Common myeloid progenitor, CD34-positive (primary cell): Measurements from ENCODE around the gene LITAF.
"Not testable (repeated sequence)": the region's sequence is repeated elsewhere in the genome, so short reads cannot be mapped to it uniquely, and the experiment has no call there.

Experiments used
- CTCF ChIA-PET: fragments of 350-600 bp; sonication (Branson Sonifier 250); formaldehyde crosslinking; loops from one replicate; lab custom pipeline; 2021; ENCODE audit warnings: antibody characterized with exemption; lab: Charles Lee
- POLR2A ChIA-PET: fragments of 350-600 bp; sonication (Branson Sonifier 250); formaldehyde crosslinking; loops from one replicate; lab custom pipeline; 2021; ENCODE audit warnings: antibody characterized with exemption; lab: Charles Lee
- DNase-seq, 3 donors: peaks; one replicate each; pipeline versions ENCODE4 v3.0.0 to v3.0.0-alpha.2; 2013
- H3K27ac ChIP-seq, 2 experiments: 1 replicate in 1 of 2; 2 replicates in 1 of 2; pipeline ENCODE4 v1.7.0; 2013; ENCODE audit warnings: inconsistent platforms in 2 of 2, low read length in 2 of 2, mild to moderate bottlenecking in 2 of 2, low read depth in 1 of 2, moderate library complexity in 1 of 2; ENCODE audit not compliant: severe bottlenecking in 2 of 2, insufficient read depth in 1 of 2, poor library complexity in 1 of 2
- H3K27me3 ChIP-seq, 5 experiments: replicated peaks in 2 of 5; 1 replicate in 3 of 5; 2 replicates in 2 of 5; pipeline versions ENCODE4 v1.6.1 to v1.7.0; 2013; ENCODE audit warnings: low read length in 4 of 5, mild to moderate bottlenecking in 2 of 5, moderate library complexity in 2 of 5, inconsistent platforms in 1 of 5; ENCODE audit not compliant: insufficient read depth in 5 of 5, control insufficient read depth in 4 of 5
- H3K36me3 ChIP-seq, 4 experiments: 1 replicate in 2 of 4; 2 replicates in 2 of 4; pipeline versions ENCODE4 v1.6.1 to v1.7.0; 2013; ENCODE audit warnings: low read length in 3 of 4, control low read depth in 1 of 4, mild to moderate bottlenecking in 1 of 4; ENCODE audit not compliant: control insufficient read depth in 4 of 4, insufficient read depth in 4 of 4
- H3K4me1 ChIP-seq, 4 experiments: 1 replicate in 3 of 4; 2 replicates in 1 of 4; pipeline versions ENCODE4 v1.6.1 to v1.7.1; 2013; ENCODE audit warnings: low read length in 3 of 4, mild to moderate bottlenecking in 3 of 4, control low read depth in 1 of 4, inconsistent platforms in 1 of 4, moderate library complexity in 1 of 4; ENCODE audit not compliant: control insufficient read depth in 4 of 4, insufficient read depth in 4 of 4; ENCODE audit errors: control extremely low read depth in 1 of 4
- H3K4me3 ChIP-seq, 7 experiments: 1 replicate in 4 of 7; 2 replicates in 3 of 7; pipeline versions ENCODE4 v1.5.1 to v1.7.0; 2013; ENCODE audit warnings: mild to moderate bottlenecking in 7 of 7, low read length in 6 of 7, moderate library complexity in 6 of 7, inconsistent platforms in 2 of 7, low read depth in 2 of 7, control low read depth in 1 of 7; ENCODE audit not compliant: insufficient read depth in 4 of 7, control insufficient read depth in 1 of 7; ENCODE audit errors: extremely low read depth in 1 of 7
- H3K9me3 ChIP-seq, 5 experiments: 1 replicate in 4 of 5; 2 replicates in 1 of 5; pipeline versions ENCODE4 v1.6.1 to v1.7.1; 2013; ENCODE audit warnings: low read length in 4 of 5, mild to moderate bottlenecking in 2 of 5, inconsistent platforms in 1 of 5, low read depth in 1 of 5, moderate library complexity in 1 of 5; ENCODE audit not compliant: control insufficient read depth in 4 of 5, insufficient read depth in 2 of 5; ENCODE audit errors: control extremely low read depth in 1 of 5
- WGBS: methylation state at CpG from one replicate; pipeline ENCODE4 v1.1.5; 2013; ENCODE audit not compliant: insufficient coverage; 5-methylcytosine and 5-hydroxymethylcytosine counted together

LITAF gene

GRCh38 chr16:11601425-11601824 lies 14.7 kb upstream of the LITAF start:
- H3K4me3 ChIP-seq = no peak overlapping the region
- H3K27me3 ChIP-seq = no peaks in the 10 kb centered on the region
- ChIA-PET POLR2A (interaction anchor here (1.0 kb wide), 1 partner anchor 17 kb away, joined by 3 read pairs; no protein-coding TSS in a partner anchor), CTCF (no interaction called here)
- H3K36me3 ChIP-seq = no peaks in the 10 kb centered on the region
- H3K27ac ChIP-seq = no peak overlapping the region
- peaks cover 11 to 61% (median 37%) of the 10 kb centered on the region in 4 experiments for H3K4me1 ChIP-seq
- no peaks in the 10 kb centered on the region for H3K9me3 ChIP-seq
- WGBS = 91% methylated on average over 8 of the region's 8 CpGs
- DNase-seq = no peak

- H3K4me3 ChIP-seq = no peak overlapping the region
- 100% methylated on average over 2 of the region's 4 CpGs for WGBS
- H3K27ac ChIP-seq = no peak overlapping the region
- POLR2A ChIA-PET = no interaction called here
- no peaks in the 10 kb centered on the region for H3K27me3 ChIP-seq
- H3K9me3 ChIP-seq = no peaks in the 10 kb centered on the region
- DNase-seq = no peak
- no peaks in the 10 kb centered on the region for H3K36me3 ChIP-seq
- CTCF ChIA-PET = interaction anchor here (0.9 to 1.5 kb wide), 4 partner anchors 22 to 65 kb away, joined by 3 to 5 read pairs (median 3); no protein-coding TSS in a partner anchor
- peaks cover 11 to 60% (median 36%) of the 10 kb centered on the region in 4 experiments for H3K4me1 ChIP-seq
Measured at GRCh38 chr16:11599579-11599978, 12.9 kb upstream of the LITAF start.

GRCh38 chr16:11597235-11598095 lies 10.7 kb upstream of the LITAF start:
- H3K36me3 ChIP-seq = no peaks in the 10 kb centered on the region
- WGBS = 88% methylated on average over 5 of the region's 14 CpGs
- no peak overlapping the region for H3K4me3 ChIP-seq
- DNase-seq = peak in 2 of 3 donors; percentile 82 to 86
- H3K27ac ChIP-seq = peak overlapping the region in 1 of 2 experiments; percentile 23
- no peaks in the 10 kb centered on the region for H3K27me3 ChIP-seq
- POLR2A ChIA-PET = interaction anchor here (0.6 to 1.2 kb wide), 4 partner anchors 10 to 43 kb away, joined by 3 to 5 read pairs (median 3); partner anchors contain the start of gene LITAF
- peaks cover 8 to 48% (median 35%) of the 10 kb centered on the region in 4 experiments for H3K4me1 ChIP-seq
- CTCF ChIA-PET = interaction anchor here (0.7 to 2.5 kb wide), 8 partner anchors 11 to 66 kb away, joined by 3 to 8 read pairs (median 6); partner anchors contain the start of gene LITAF
- no peaks in the 10 kb centered on the region for H3K9me3 ChIP-seq

- H3K4me1 ChIP-seq = peaks cover 8 to 46% (median 35%) of the 10 kb centered on the region in 4 experiments
- no peaks in the 10 kb centered on the region for H3K9me3 ChIP-seq
- WGBS = 95% methylated on average over 3 of the region's 4 CpGs
- no peak overlapping the region for H3K27ac ChIP-seq
- DNase-seq = no peak
- H3K27me3 ChIP-seq = no peaks in the 10 kb centered on the region
- no peak overlapping the region for H3K4me3 ChIP-seq
- no peaks in the 10 kb centered on the region for H3K36me3 ChIP-seq
- ChIA-PET POLR2A (interaction anchor here (1.0 kb wide), 1 partner anchor 33 kb away, joined by 3 read pairs; no protein-coding TSS in a partner anchor), CTCF (interaction anchor here (0.7 to 2.5 kb wide), 8 partner anchors 10 to 66 kb away, joined by 3 to 8 read pairs (median 6); partner anchors contain the start of gene LITAF)
Measured at GRCh38 chr16:11596572-11597226, 10.0 kb upstream of the LITAF start.

DNA sequence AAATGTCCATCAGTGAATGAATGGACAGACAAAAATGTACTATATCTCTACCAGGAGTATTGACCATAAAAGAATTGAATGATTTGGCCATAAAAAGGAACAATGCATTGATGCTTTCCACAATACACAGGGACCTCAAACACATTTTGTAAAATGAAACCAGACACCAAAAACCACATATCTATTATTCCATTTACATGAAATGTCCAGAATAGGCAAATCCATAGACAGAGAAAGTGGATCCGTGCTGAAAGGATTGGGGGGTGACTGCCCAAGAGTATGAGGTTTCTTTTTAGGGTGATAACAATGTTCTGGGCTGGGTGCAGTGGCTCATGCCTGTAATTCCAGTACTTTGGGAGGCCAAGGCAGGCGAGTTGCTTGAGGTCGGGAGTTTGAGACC lies 6.9 kb upstream of the LITAF start:
- peaks cover 11 to 33% (median 23%) of the 10 kb centered on the region in 4 experiments for H3K4me1 ChIP-seq
- no peaks in the 10 kb centered on the region for H3K36me3 ChIP-seq
- 83% methylated on average over 1 of the region's 3 CpGs for WGBS
- H3K9me3 ChIP-seq = no peaks in the 10 kb centered on the region
- H3K27ac ChIP-seq = no peak overlapping the region
- no peak for DNase-seq
- H3K27me3 ChIP-seq = no peaks in the 10 kb centered on the region
- no peak overlapping the region for H3K4me3 ChIP-seq
- CTCF ChIA-PET = interaction anchor here (1.2 kb wide), 1 partner anchor 47 kb away, joined by 3 read pairs; no protein-coding TSS in a partner anchor
- POLR2A ChIA-PET = no interaction called here

DNA sequence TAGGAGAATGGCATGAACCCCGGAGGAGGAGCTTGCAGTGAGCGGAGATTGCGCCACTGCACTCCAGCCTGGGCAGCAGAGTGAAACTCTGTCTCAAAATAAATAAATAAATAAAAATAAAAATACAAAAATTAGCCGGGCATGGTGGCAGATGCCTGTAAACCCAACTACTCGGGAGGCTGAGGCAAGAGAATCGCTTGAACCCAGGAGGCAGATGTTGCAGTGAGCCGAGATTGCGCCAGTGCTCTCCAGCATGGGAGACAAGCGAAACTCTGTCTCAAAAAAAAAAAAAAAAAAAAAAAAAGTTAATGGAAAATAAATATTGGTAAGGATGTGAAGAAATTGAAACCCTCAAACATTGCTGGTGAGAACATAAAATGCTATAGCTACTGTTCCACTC lies 6.4 kb upstream of the LITAF start:
- H3K4me3 ChIP-seq, H3K36me3 ChIP-seq, H3K9me3 ChIP-seq, POLR2A ChIA-PET, H3K27me3 ChIP-seq, DNase-seq, H3K27ac ChIP-seq: not testable (repeated sequence)
- peaks cover 11 to 30% (median 18%) of the 10 kb centered on the region in 4 experiments for H3K4me1 ChIP-seq
- no CpG with 5 or more reads among the region's 9 CpGs for WGBS
- CTCF ChIA-PET = interaction anchor here (1.2 kb wide), 1 partner anchor 47 kb away, joined by 3 read pairs; no protein-coding TSS in a partner anchor
